Measurements from ENCODE around the gene KLHL17. TPM values are rescaled to one million over a fixed set of nuclear protein-coding genes. Genes with fewer than 3 reads are reported as not detected.
"Not testable (repeated sequence)": the region's sequence is repeated elsewhere in the genome, so short reads cannot be mapped to it uniquely, and the experiment has no call there.

KLHL17 gene
- total RNA-seq, 1 donor from 2014 or later, result 17.0 TPM

GRCh38 chr1:985126-985525 is 24.7 kb downstream of the KLHL17 start:
- DNase-seq (no peak), ATAC-seq (no peak)
- Histone ChIP-seq H3K9me3 (no peaks in the 10 kb centered on the region), H3K4me1 (no peaks in the 10 kb centered on the region), H3K27ac (no peak overlapping the region), H3K27me3 (ENCODE audit: low read depth) (peaks cover 9% of the 10 kb centered on the region), H3K36me3 (no peaks in the 10 kb centered on the region), H3K4me3 (no peak overlapping the region)
- intact Hi-C loops (cut with DNase I), result no loop called here
- TF ChIP-seq CTCF (IDR thresholded peaks at IDR 0.05), result no peak

GRCh38 chr1:988061-988460 is 27.7 kb downstream of the KLHL17 start:
- ATAC-seq; intact Hi-C loops (cut with DNase I); H3K9me3 ChIP-seq; H3K36me3 ChIP-seq; H3K4me1 ChIP-seq; H3K27ac ChIP-seq; DNase-seq; H3K4me3 ChIP-seq; H3K27me3 ChIP-seq (ENCODE audit: low read depth): not testable (repeated sequence)

GRCh38 chr1:991275-991674 is 30.9 kb downstream of the KLHL17 start:
- H3K4me3 ChIP-seq; H3K9me3 ChIP-seq; H3K27ac ChIP-seq; H3K4me1 ChIP-seq; intact Hi-C loops (cut with DNase I); H3K36me3 ChIP-seq; ATAC-seq; H3K27me3 ChIP-seq (ENCODE audit: low read depth); DNase-seq: not testable (repeated sequence)

- no peak for ATAC-seq
- TF ChIP-seq CTCF (IDR thresholded peaks at IDR 0.05), result no peak
- peaks cover 9% of the 10 kb centered on the region for H3K27me3 ChIP-seq (ENCODE audit: low read depth)
These were observed 31.5 kb downstream of the KLHL17 start for GRCh38 chr1:991895-992294.

GRCh38 chr1:992362-992761 is 32.0 kb downstream of the KLHL17 start:
- ATAC-seq (no peak), DNase-seq (no peak)
- Histone ChIP-seq H3K27me3 (ENCODE audit: low read depth) (peaks cover 11% of the 10 kb centered on the region), H3K4me1 (no peaks in the 10 kb centered on the region), H3K4me3 (no peak overlapping the region), H3K27ac (no peak overlapping the region), H3K9me3 (peaks cover 4% of the 10 kb centered on the region), H3K36me3 (no peaks in the 10 kb centered on the region)
- no peak for TF ChIP-seq CTCF (IDR thresholded peaks at IDR 0.05)
- intact Hi-C loops (cut with DNase I), result no loop called here

More at GRCh38 chr1:991895-992294, 31.5 kb downstream of the KLHL17 start:
- no peak for DNase-seq
- Histone ChIP-seq H3K27ac (no peak overlapping the region), H3K4me1 (no peaks in the 10 kb centered on the region), H3K9me3 (peaks cover 4% of the 10 kb centered on the region), H3K4me3 (no peak overlapping the region), H3K36me3 (no peaks in the 10 kb centered on the region)
- intact Hi-C loops (cut with DNase I), result no loop called here

- no peak overlapping the region for H3K27ac ChIP-seq
- intact Hi-C loops (cut with DNase I), result no loop called here
- H3K4me3 ChIP-seq, result no peak overlapping the region
- ATAC-seq (no peak), DNase-seq (no peak)
- no peaks in the 10 kb centered on the region for H3K36me3 ChIP-seq
- H3K27me3 ChIP-seq (ENCODE audit: low read depth), result peaks cover 22% of the 10 kb centered on the region
- H3K4me1 ChIP-seq, result peaks cover 6% of the 10 kb centered on the region
- peaks cover 4% of the 10 kb centered on the region for H3K9me3 ChIP-seq
- no peak for TF ChIP-seq CTCF (IDR thresholded peaks at IDR 0.05)
These were observed 33.1 kb downstream of the KLHL17 start for GRCh38 chr1:993379-993995.

- not testable (repeated sequence) for H3K27ac ChIP-seq
- peaks cover 32% of the 10 kb centered on the region for H3K27me3 ChIP-seq (ENCODE audit: low read depth)
These were observed 34.2 kb downstream of the KLHL17 start for GRCh38 chr1:994546-994945.

More at GRCh38 chr1:994546-994945, 34.2 kb downstream of the KLHL17 start:
- peaks cover 11% of the 10 kb centered on the region for H3K4me1 ChIP-seq
- intact Hi-C loops (cut with DNase I); H3K4me3 ChIP-seq; H3K9me3 ChIP-seq; DNase-seq; ATAC-seq; H3K36me3 ChIP-seq: not testable (repeated sequence)
